OCI-M2 (cell line): ENCODE data around the gene USP21.

Source experiments
- DNase-seq: peaks from one replicate; lab custom pipeline; 2025; ENCODE audit not compliant: unreplicated experiment; lab: John Stamatoyannopoulos, UW

The USP21 gene

GRCh38 chr1:161132410-161133219 lies 26.7 kb upstream of the USP21 start, which contains the start of gene DEDD:
DEDD (minus strand) TSS chr1:161132667; CDS start chr1:161124462, 8,205 bp downstream.
- peak; percentile 82 for DNase-seq

- no peak for DNase-seq
Measured at GRCh38 chr1:161133220-161133740, 26.0 kb upstream of the USP21 start.

- no peak for DNase-seq
Measured at GRCh38 chr1:161137881-161138280, 21.4 kb upstream of the USP21 start.

GRCh38 chr1:161138431-161138830 lies 20.9 kb upstream of the USP21 start:
- no peak for DNase-seq

- DNase-seq = peak; percentile 4
Measured at GRCh38 chr1:161139766-161140165, 19.5 kb upstream of the USP21 start.

GRCh38 chr1:161140755-161141400 lies 18.4 kb upstream of the USP21 start:
- DNase-seq = no peak

GRCh38 chr1:161145832-161146231 lies 13.5 kb upstream of the USP21 start:
- no peak for DNase-seq

GRCh38 chr1:161153176-161153575 lies 6.1 kb upstream of the USP21 start:
- no peak for DNase-seq

GRCh38 chr1:161153682-161154337 lies 5.5 kb upstream of the USP21 start, which contains the start of gene UFC1:
UFC1 (plus strand) TSS chr1:161153978; CDS start chr1:161153998, 20 bp downstream.
- peak; percentile 45 for DNase-seq

GRCh38 chr1:161157867-161158266 lies 1.4 kb upstream of the USP21 start:
- DNase-seq = no peak

GRCh38 chr1:161158316-161159010 lies 837 bp upstream of the USP21 start:
- DNase-seq = peak; percentile 24

- no peak for DNase-seq
Measured at GRCh38 chr1:161159913-161160243, 578 bp downstream of the USP21 start.

- no peak for DNase-seq
Measured at GRCh38 chr1:161160671-161161145, 1.4 kb downstream of the USP21 start.

GRCh38 chr1:161161652-161162051 lies 2.4 kb downstream of the USP21 start:
- no peak for DNase-seq

- DNase-seq = no peak
Measured at GRCh38 chr1:161162052-161162451, 2.8 kb downstream of the USP21 start.

- DNase-seq = no peak
Measured at GRCh38 chr1:161162806-161163205, 3.5 kb downstream of the USP21 start.

GRCh38 chr1:161163793-161164192 lies 4.5 kb downstream of the USP21 start:
- no peak for DNase-seq

- DNase-seq = no peak
Measured at GRCh38 chr1:161164901-161165610, 5.8 kb downstream of the USP21 start.

GRCh38 chr1:161165742-161166668 lies 6.7 kb downstream of the USP21 start, which contains the start of gene PPOX:
PPOX (plus strand) TSS chr1:161166426; CDS start chr1:161166848, 422 bp downstream.
- DNase-seq = peak; percentile 77
